Measurements from ENCODE around the gene MAGI2. TPM values are rescaled to one million over a fixed set of nuclear protein-coding genes. Genes with fewer than 3 reads are reported as not detected.

Gene MAGI2
- total RNA-seq, 1 donor from 2014 or later: 5.4 TPM

- H3K27ac Mint-ChIP-seq (ENCODE audit: unreplicated experiment): no peak overlapping the region
- no peaks in the 10 kb centered on the region for H3K9me3 Mint-ChIP-seq (ENCODE audit: unreplicated experiment)
- no peak overlapping the region for H3K27ac ChIP-seq (ENCODE audit: low read depth, low read length)
- FAIRE-seq: no peak
- no peaks in the 10 kb centered on the region for H3K27me3 Mint-ChIP-seq (ENCODE audit: low read depth, unreplicated experiment)
- H3K4me1 ChIP-seq (ENCODE audit: insufficient read depth, low read length): peaks cover 4% of the 10 kb centered on the region
- no peaks in the 10 kb centered on the region for H3K9me3 ChIP-seq (ENCODE audit: insufficient read depth, low read depth, low read length)
- H3K27me3 ChIP-seq (ENCODE audit: insufficient read depth, low read length): no peaks in the 10 kb centered on the region
- no peak overlapping the region for H3K4me3 ChIP-seq (ENCODE audit: insufficient read depth, low read depth, low read length)
- H3K4me3 Mint-ChIP-seq (ENCODE audit: unreplicated experiment): no peak overlapping the region
- no peak for DNase-seq (ENCODE audit: low read depth)
- no peak overlapping the region for H3K9ac ChIP-seq (ENCODE audit: low read length)
- peaks cover 11% of the 10 kb centered on the region for H3K36me3 Mint-ChIP-seq (ENCODE audit: low read depth, unreplicated experiment)
- no peak overlapping the region for H3K4me2 ChIP-seq (ENCODE audit: low read length)
- H3K79me2 ChIP-seq (ENCODE audit: insufficient read depth, low read length): no peaks in the 10 kb centered on the region
- no peak overlapping the region for H2AFZ ChIP-seq (ENCODE audit: low read depth, low read length)
- H3K4me1 Mint-ChIP-seq (ENCODE audit: low read depth, unreplicated experiment): peaks cover 4% of the 10 kb centered on the region
- TF ChIP-seq EZH2 (IDR thresholded peaks at IDR 0.05; ENCODE audit: insufficient read depth, low read length): no peak
- TF ChIP-seq, protein P1, sequence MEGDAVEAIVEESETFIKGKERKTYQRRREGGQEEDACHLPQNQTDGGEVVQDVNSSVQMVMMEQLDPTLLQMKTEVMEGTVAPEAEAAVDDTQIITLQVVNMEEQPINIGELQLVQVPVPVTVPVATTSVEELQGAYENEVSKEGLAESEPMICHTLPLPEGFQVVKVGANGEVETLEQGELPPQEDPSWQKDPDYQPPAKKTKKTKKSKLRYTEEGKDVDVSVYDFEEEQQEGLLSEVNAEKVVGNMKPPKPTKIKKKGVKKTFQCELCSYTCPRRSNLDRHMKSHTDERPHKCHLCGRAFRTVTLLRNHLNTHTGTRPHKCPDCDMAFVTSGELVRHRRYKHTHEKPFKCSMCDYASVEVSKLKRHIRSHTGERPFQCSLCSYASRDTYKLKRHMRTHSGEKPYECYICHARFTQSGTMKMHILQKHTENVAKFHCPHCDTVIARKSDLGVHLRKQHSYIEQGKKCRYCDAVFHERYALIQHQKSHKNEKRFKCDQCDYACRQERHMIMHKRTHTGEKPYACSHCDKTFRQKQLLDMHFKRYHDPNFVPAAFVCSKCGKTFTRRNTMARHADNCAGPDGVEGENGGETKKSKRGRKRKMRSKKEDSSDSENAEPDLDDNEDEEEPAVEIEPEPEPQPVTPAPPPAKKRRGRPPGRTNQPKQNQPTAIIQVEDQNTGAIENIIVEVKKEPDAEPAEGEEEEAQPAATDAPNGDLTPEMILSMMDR (IDR thresholded peaks at IDR 0.05; ENCODE audit: insufficient read depth, low read depth, low read length): no peak
- H3K36me3 ChIP-seq (ENCODE audit: insufficient read depth, low read length): peaks cover 5% of the 10 kb centered on the region
- peaks cover 3% of the 10 kb centered on the region for H4K20me1 ChIP-seq (ENCODE audit: insufficient read depth, low read length)
These were observed 5.9 kb upstream of the MAGI2 start for GRCh38 chr7:79459381-79459780.

DNA sequence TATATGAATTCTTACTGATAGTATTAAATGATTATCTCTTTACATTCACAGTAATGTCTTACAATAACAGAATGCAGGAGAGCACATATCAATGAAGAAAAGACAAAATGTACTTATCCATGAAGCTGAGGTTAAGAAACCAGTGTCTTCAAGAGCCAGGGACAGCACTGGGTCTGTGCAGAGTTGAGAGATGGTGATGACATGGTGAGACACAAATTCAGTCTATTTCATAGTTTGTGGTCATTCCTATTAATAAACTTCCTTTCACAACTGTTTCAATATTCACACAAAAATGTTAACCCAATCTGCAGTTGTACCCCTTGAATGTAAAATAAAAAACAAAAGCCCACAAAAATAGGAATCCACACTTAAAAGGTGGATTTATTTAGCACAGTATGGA is 5.3 kb upstream of the MAGI2 start:
- no peak for DNase-seq (ENCODE audit: low read depth)
- Mint-ChIP-seq H3K36me3 (ENCODE audit: low read depth, unreplicated experiment) (peaks cover 11% of the 10 kb centered on the region), H3K9me3 (ENCODE audit: unreplicated experiment) (no peaks in the 10 kb centered on the region), H3K4me1 (ENCODE audit: low read depth, unreplicated experiment) (peaks cover 4% of the 10 kb centered on the region), H3K4me3 (ENCODE audit: unreplicated experiment) (no peak overlapping the region), H3K27me3 (ENCODE audit: low read depth, unreplicated experiment) (no peaks in the 10 kb centered on the region), H3K27ac (ENCODE audit: unreplicated experiment) (no peak overlapping the region)
- no peaks in the 10 kb centered on the region for H3K9me3 ChIP-seq (ENCODE audit: insufficient read depth, low read depth, low read length)
- no peaks in the 10 kb centered on the region for H3K27me3 ChIP-seq (ENCODE audit: insufficient read depth, low read length)
- no peak overlapping the region for H3K4me2 ChIP-seq (ENCODE audit: low read length)
- TF ChIP-seq EZH2 (IDR thresholded peaks at IDR 0.05; ENCODE audit: insufficient read depth, low read length): no peak
- peaks cover 4% of the 10 kb centered on the region for H3K4me1 ChIP-seq (ENCODE audit: insufficient read depth, low read length)
- no peaks in the 10 kb centered on the region for H3K79me2 ChIP-seq (ENCODE audit: insufficient read depth, low read length)
- no peak overlapping the region for H3K27ac ChIP-seq (ENCODE audit: low read depth, low read length)
- no peak for FAIRE-seq
- H3K36me3 ChIP-seq (ENCODE audit: insufficient read depth, low read length): peaks cover 2% of the 10 kb centered on the region
- H2AFZ ChIP-seq (ENCODE audit: low read depth, low read length): no peak overlapping the region
- H3K9ac ChIP-seq (ENCODE audit: low read length): no peak overlapping the region
- H4K20me1 ChIP-seq (ENCODE audit: insufficient read depth, low read length): peaks cover 3% of the 10 kb centered on the region
- H3K4me3 ChIP-seq (ENCODE audit: insufficient read depth, low read depth, low read length): no peak overlapping the region

- Mint-ChIP-seq H3K9me3 (ENCODE audit: unreplicated experiment) (no peaks in the 10 kb centered on the region), H3K27ac (ENCODE audit: unreplicated experiment) (no peak overlapping the region), H3K27me3 (ENCODE audit: low read depth, unreplicated experiment) (peaks cover 2% of the 10 kb centered on the region), H3K36me3 (ENCODE audit: low read depth, unreplicated experiment) (peaks cover 8% of the 10 kb centered on the region), H3K4me1 (ENCODE audit: low read depth, unreplicated experiment) (peaks cover 4% of the 10 kb centered on the region), H3K4me3 (ENCODE audit: unreplicated experiment) (peak overlapping the region; percentile 97)
- FAIRE-seq (no peak), DNase-seq (ENCODE audit: low read depth) (no peak)
- TF ChIP-seq EZH2 (IDR thresholded peaks at IDR 0.05; ENCODE audit: insufficient read depth, low read length): no peak
- TF ChIP-seq, protein P1 (IDR thresholded peaks at IDR 0.05; ENCODE audit: insufficient read depth, low read depth, low read length): no peak
- peak overlapping the region; percentile 100 for H3K4me2 ChIP-seq (ENCODE audit: low read length)
- no peak overlapping the region for H3K27ac ChIP-seq (ENCODE audit: low read depth, low read length)
- H2AFZ ChIP-seq (ENCODE audit: low read depth, low read length): no peak overlapping the region
- H3K9ac ChIP-seq (ENCODE audit: low read length): no peak overlapping the region
- H3K4me3 ChIP-seq (ENCODE audit: insufficient read depth, low read depth, low read length): no peak overlapping the region
- H3K79me2 ChIP-seq (ENCODE audit: insufficient read depth, low read length): no peaks in the 10 kb centered on the region
- no peaks in the 10 kb centered on the region for H4K20me1 ChIP-seq (ENCODE audit: insufficient read depth, low read length)
- H3K36me3 ChIP-seq (ENCODE audit: insufficient read depth, low read length): no peaks in the 10 kb centered on the region
- H3K4me1 ChIP-seq (ENCODE audit: insufficient read depth, low read length): peaks cover 18% of the 10 kb centered on the region
- H3K9me3 ChIP-seq (ENCODE audit: insufficient read depth, low read depth, low read length): no peaks in the 10 kb centered on the region
- no peaks in the 10 kb centered on the region for H3K27me3 ChIP-seq (ENCODE audit: insufficient read depth, low read length)
These were observed 1.8 kb upstream of the MAGI2 start for GRCh38 chr7:79455173-79455790.

Measured in astrocyte (in vitro differentiated cells and primary cell).